ENCODE measurements around the gene SIX2.

Gene SIX2

GRCh38 chr2:45024097-45024496 is 14.8 kb upstream of the SIX2 start:
- no peak for DNase-seq
- intact Hi-C loops (cut with DNase I), result no loop called here

GRCh38 chr2:45020439-45020838 is 11.2 kb upstream of the SIX2 start:
- no peak for DNase-seq
- intact Hi-C loops (cut with DNase I), result no loop called here

GRCh38 chr2:45018023-45018422 is 8.8 kb upstream of the SIX2 start:
- intact Hi-C loops (cut with DNase I), result no loop called here
- no peak for DNase-seq

GRCh38 chr2:45014831-45015230 is 5.6 kb upstream of the SIX2 start:
- peak in 1 of 10 donors; percentile 30 for DNase-seq
- intact Hi-C loops (cut with DNase I), result no loop called here

GRCh38 chr2:45014016-45014702 is 4.9 kb upstream of the SIX2 start:
- DNase-seq, result peak in 1 of 10 donors; percentile 41
- intact Hi-C loops (cut with DNase I), result no loop called here

- intact Hi-C loops (cut with DNase I), result no loop called here
- DNase-seq, result peak in 2 of 10 donors; percentile 74 to 75
Measured at GRCh38 chr2:45013229-45014015, 4.2 kb upstream of the SIX2 start.

GRCh38 chr2:45012733-45013132 is 3.5 kb upstream of the SIX2 start:
- intact Hi-C loops (cut with DNase I), result no loop called here
- peak in 1 of 10 donors; percentile 24 for DNase-seq

GRCh38 chr2:45011621-45012602 is 2.7 kb upstream of the SIX2 start:
- no peak for DNase-seq
- intact Hi-C loops (cut with DNase I), result no loop called here

GRCh38 chr2:45011121-45011520 is 1.9 kb upstream of the SIX2 start:
- DNase-seq, result peak in 1 of 10 donors; percentile 33
- intact Hi-C loops (cut with DNase I), result no loop called here

- intact Hi-C loops (cut with DNase I), result no loop called here
- peak in 1 of 10 donors; percentile 47 for DNase-seq
Measured at GRCh38 chr2:45010702-45011012, 1.4 kb upstream of the SIX2 start.

- DNase-seq, result peak in 1 of 10 donors; percentile 78
Measured at GRCh38 chr2:45009928-45010701, 863 bp upstream of the SIX2 start.

GRCh38 chr2:45008296-45009129 is 739 bp downstream of the SIX2 start:
- peak in 2 of 10 donors; percentile 83 to 87 for DNase-seq
- intact Hi-C loops (cut with DNase I), result no loop called here

More at GRCh38 chr2:45009928-45010701, 863 bp upstream of the SIX2 start:
- intact Hi-C loops (cut with DNase I), result no loop called here

- DNase-seq, result no peak
- intact Hi-C loops (cut with DNase I), result no loop called here
Measured at GRCh38 chr2:45007961-45008295, 1.3 kb downstream of the SIX2 start.

- intact Hi-C loops (cut with DNase I), result no loop called here
- DNase-seq, result no peak
Measured at GRCh38 chr2:45006942-45007287, 2.3 kb downstream of the SIX2 start.

- peak in 2 of 10 donors; percentile 50 to 74 for DNase-seq
- intact Hi-C loops (cut with DNase I), result no loop called here
Measured at GRCh38 chr2:45006041-45006941, 3.0 kb downstream of the SIX2 start.

- intact Hi-C loops (cut with DNase I), result no loop called here
- DNase-seq, result peak in 1 of 10 donors; percentile 57
Measured at GRCh38 chr2:45005261-45006002, 3.8 kb downstream of the SIX2 start.

GRCh38 chr2:45004562-45005191 is 4.6 kb downstream of the SIX2 start:
- intact Hi-C loops (cut with DNase I), result no loop called here
- DNase-seq, result peak in 1 of 10 donors; percentile 70
